K562 (cell line): ENCODE measurements around the gene EFCAB12. TPM values are rescaled to one million over a fixed set of nuclear protein-coding genes. Genes with fewer than 3 reads are reported as not detected.
A peak's percentile ranks its signal among the peaks of the same experiment; 100 is the strongest.

Source experiments
- ATAC-seq: fragments of 200-7000 bp; cut with Tn5 transposase; 3 replicates; pipeline ENCODE4 v1.9.1; 2020; ENCODE audit warnings: moderate library complexity
- BruUV-seq: library from RNA; stranded (reverse); fragments of 400-500 nt; replicated peaks from 2 replicates; lab custom pipeline; 2021; lab: Mats Ljungman, UMichigan
- CTCF ChIA-PET: fragments of 300-600 bp; formaldehyde crosslinking; extraction: SDS; loops from one replicate; lab custom pipeline; 2021; ENCODE audit warnings: low intra/inter-chr PET ratio; lab: Yijun Ruan, JAX
- POLR2A ChIA-PET: fragments of 300-600, 350-650 bp; sonication (Branson Sonifier 250); formaldehyde crosslinking; extraction: SDS; loops from one replicate; lab custom pipeline; 2021; ENCODE audit warnings: antibody characterized with exemption, inconsistent platforms; lab: Yijun Ruan, JAX
- DNase-seq, 4 experiments: peaks; one replicate each; pipeline versions ENCODE4 v3.0.0 to v3.0.0-alpha.2; 2011 to 2018; ENCODE audit warnings: low spot score in 3 of 4, mixed read lengths in 3 of 4; ENCODE audit errors: extremely low read depth in 1 of 4
- FAIRE-seq: peaks from 2 replicates; lab custom pipeline; 2011; peaks lifted over from hg19 to GRCh38; lab: Jason Lieb, UNC
- H2AFZ ChIP-seq: 2 replicates; pipeline ENCODE4 v1.6.0; 2011; ENCODE audit warnings: low read depth, low read length, control low read depth, inconsistent platforms
- H3K27ac ChIP-seq: fragments of 200-600 bp; 3 replicates; pipeline ENCODE4 v1.8.0; 2011; ENCODE audit warnings: low read depth, mild to moderate bottlenecking, control low read depth, inconsistent platforms, low read length, moderate library complexity, mixed read lengths; ENCODE audit errors: extremely low read depth
- H3K27me3 ChIP-seq, 2 experiments: fragments of 300-600 bp in 1 of 2; 2 replicates in 1 of 2; 3 replicates in 1 of 2; pipeline versions ENCODE4 v1.6.0 to v1.8.0; 2011; ENCODE audit warnings: inconsistent platforms in 2 of 2, low read length in 2 of 2, mild to moderate bottlenecking in 1 of 2, mixed read lengths in 1 of 2, moderate library complexity in 1 of 2; ENCODE audit not compliant: control insufficient read depth in 2 of 2, insufficient read depth in 2 of 2
- H3K36me3 ChIP-seq: fragments of 300-600 bp; 3 replicates; pipeline ENCODE4 v1.8.0; 2011; ENCODE audit warnings: mild to moderate bottlenecking, low read length, inconsistent platforms; ENCODE audit not compliant: control insufficient read depth, insufficient read depth
- H3K4me1 ChIP-seq, 2 experiments: fragments of 200-600 bp in 1 of 2; replicated peaks in 1 of 2; 2 replicates in 1 of 2; 3 replicates in 1 of 2; pipeline versions ENCODE4 v1.5.1 to v1.8.0; 2011; ENCODE audit warnings: inconsistent platforms in 2 of 2, low read length in 2 of 2, mild to moderate bottlenecking in 1 of 2, mixed read lengths in 1 of 2, moderate library complexity in 1 of 2; ENCODE audit not compliant: control insufficient read depth in 2 of 2, insufficient read depth in 2 of 2
- H3K4me2 ChIP-seq: 2 replicates; pipeline ENCODE4 v1.6.1; 2011; ENCODE audit warnings: low read length, control low read depth, inconsistent platforms, mixed read lengths; ENCODE audit not compliant: insufficient read depth
- H3K4me3 ChIP-seq: fragments of 200-600 bp; sonication (generic), shearing (Covaris generic); 2 replicates; pipeline ENCODE4 v1.5.1; 2016; ENCODE audit warnings: control low read depth, inconsistent platforms
- H3K79me2 ChIP-seq: fragments of 200-600 bp; 3 replicates; pipeline ENCODE4 v1.8.0; 2011; ENCODE audit warnings: low read length, inconsistent platforms; ENCODE audit not compliant: control insufficient read depth, insufficient read depth
- H3K9ac ChIP-seq, 2 experiments: 2 replicates each; pipeline versions ENCODE4 v1.6.0 to v1.6.1; 2011; ENCODE audit warnings: low read depth in 2 of 2, low read length in 2 of 2, control low read depth in 1 of 2, inconsistent platforms in 1 of 2, mild to moderate bottlenecking in 1 of 2, mixed read lengths in 1 of 2; ENCODE audit not compliant: insufficient read depth in 1 of 2
- H3K9me1 ChIP-seq: one replicate; pipeline ENCODE4 v1.6.0; 2011; ENCODE audit warnings: inconsistent platforms, mild to moderate bottlenecking, low read length, moderate library complexity; ENCODE audit not compliant: control insufficient read depth, insufficient read depth
- H3K9me3 ChIP-seq: replicated peaks from 2 replicates; pipeline ENCODE4 v1.5.1; 2011; ENCODE audit warnings: low read depth, low read length, inconsistent platforms; ENCODE audit not compliant: control insufficient read depth, insufficient read depth
- H4K20me1 ChIP-seq: replicated peaks from 2 replicates; pipeline ENCODE4 v1.6.1; 2011; ENCODE audit warnings: low read length, inconsistent platforms, mixed read lengths; ENCODE audit not compliant: control insufficient read depth, insufficient read depth
- KDM1A ChIP-seq, 2 experiments: fragments of 450-650 bp; IDR thresholded peaks; 2 replicates each; pipeline ENCODE4 v1.6.1; 2016; ENCODE audit warnings: mild to moderate bottlenecking in 2 of 2
- MXI1 ChIP-seq: IDR thresholded peaks from 2 replicates; pipeline ENCODE4 v1.6.1; 2011; ENCODE audit warnings: low read depth, mild to moderate bottlenecking, improper control_type of control experiment, low read length
- RAD21 ChIP-seq, 2 experiments: fragments of 250-450 bp in 1 of 2; fragments of 450-650 bp in 1 of 2; sonication (Bioruptor Pico) in 1 of 2; formaldehyde crosslinking in 1 of 2; IDR thresholded peaks in 1 of 2; conservative IDR thresholded peaks in 1 of 2; 2 replicates each; pipeline versions ENCODE4 v1.4.0 to v1.8.0; 2020 to 2022; ENCODE audit warnings: mild to moderate bottlenecking in 2 of 2, moderate library complexity in 1 of 2
- ZBTB17 ChIP-seq: fragments of 450-650 bp; formaldehyde crosslinking; IDR thresholded peaks from 2 replicates; pipeline ENCODE4 v1.4.0; 2020; ENCODE audit warnings: mild to moderate bottlenecking
- ZNF143 ChIP-seq: sonication (generic); formaldehyde crosslinking; IDR thresholded peaks from 2 replicates; pipeline ENCODE4 v1.9.0; 2022; ENCODE audit warnings: mild to moderate bottlenecking, missing genetic modification reagents
- ZNF316 ChIP-seq: fragments of 450-650 bp; IDR thresholded peaks from 2 replicates; pipeline ENCODE4 v1.6.1; 2016
- ZSCAN29 ChIP-seq: fragments of 450-650 bp; IDR thresholded peaks from 2 replicates; pipeline ENCODE4 v1.6.1; 2017
- WGBS: fragments of 100-300 bp; shearing (Covaris generic); methylation state at CpG from one replicate; pipeline ENCODE4 v1.1.6; 2016; ENCODE audit warnings: low coverage, mixed read lengths; ENCODE audit not compliant: insufficient coverage; ENCODE audit errors: missing lambda C conversion rate; 5-methylcytosine and 5-hydroxymethylcytosine counted together
- in situ Hi-C: fragments of 300-500 bp; cut with MboI; formaldehyde crosslinking; loops from 4 replicates; pipeline ENCODE4 v1.15.0; 2018; ENCODE audit warnings: inconsistent platforms, mixed read lengths
- intact Hi-C: fragments of 100-400 bp; cut with micrococcal nuclease; formaldehyde crosslinking; loops from 2 replicates; pipeline ENCODE4 v1.14.2; 2022
- polyA plus RNA-seq, 8 experiments: library from polyadenylated mRNA; depleted of rRNA in 4 of 8; stranded (reverse) in 5 of 8; unstranded in 3 of 8; fragments of >200 nt; fragmentation: Nextera tagmentation in 2 of 8; fragmentation: Illumina TruSeq in 1 of 8; extraction: Ambion mirVana in 2 of 8; extraction: Trizol in 1 of 8; gene quantifications; 2 replicates each; pipeline versions ENCODE4 v1.2.1 to v1.2.3, GENCODE V29; 2011 to 2014; ENCODE audit warnings: inconsistent platforms in 1 of 8, missing spikeins in 1 of 8
- total RNA-seq, 7 experiments: library from RNA; depleted of rRNA in 6 of 7; stranded (reverse); fragments of >200 nt in 6 of 7; fragmentation: Illumina TruSeq in 2 of 7; extraction: Trizol in 2 of 7; gene quantifications; 2 replicates each; pipeline versions ENCODE4 v1.2.1 to v1.2.3, GENCODE V29; 2011 to 2021; ENCODE audit warnings: low replicate concordance in 1 of 7
- TF ChIP-seq, protein P1 (sequence below), 2 experiments: fragments of 200-800 bp in 1 of 2; sonication (Bioruptor generic) in 1 of 2; sonication (generic) in 1 of 2; formaldehyde crosslinking in 1 of 2; IDR thresholded peaks in 1 of 2; conservative IDR thresholded peaks in 1 of 2; 2 replicates each; pipeline versions ENCODE4 v1.5.0 to v1.6.1; 2016 to 2020; ENCODE audit warnings: missing compliant biosample characterization in 1 of 2, missing genetic modification characterization in 1 of 2, missing genetic modification reagents in 1 of 2
- TF ChIP-seq, protein P2 (sequence below), 2 experiments: fragments of 450-650 bp in 1 of 2; sonication (generic) in 1 of 2; formaldehyde crosslinking in 1 of 2; IDR thresholded peaks in 1 of 2; conservative IDR thresholded peaks in 1 of 2; 2 replicates each; pipeline versions ENCODE4 v1.6.1 to v1.8.1; 2016 to 2023; ENCODE audit warnings: mild to moderate bottlenecking in 2 of 2, moderate library complexity in 2 of 2, inconsistent platforms in 1 of 2, missing genetic modification reagents in 1 of 2
- TF ChIP-seq, protein P3 (sequence below), 3 experiments: IDR thresholded peaks in 2 of 3; conservative IDR thresholded peaks in 1 of 3; 2 replicates each; pipeline ENCODE4 v1.5.1; 2011 to 2012; ENCODE audit warnings: low read length in 3 of 3, mild to moderate bottlenecking in 3 of 3, control low read depth in 2 of 3, improper control_type of control experiment in 1 of 3, inconsistent platforms in 1 of 3, low read depth in 1 of 3, mixed read lengths in 1 of 3, moderate library complexity in 1 of 3; ENCODE audit not compliant: insufficient read depth in 2 of 3
- TF ChIP-seq, protein P4 (sequence below): fragments of 450-650 bp; IDR thresholded peaks from 2 replicates; pipeline ENCODE4 v1.6.1; 2016; ENCODE audit warnings: antibody characterized with exemption
- TF ChIP-seq, protein P5 (sequence below): sonication (generic); formaldehyde crosslinking; IDR thresholded peaks from 2 replicates; pipeline ENCODE4 v1.8.0; 2022; ENCODE audit warnings: mild to moderate bottlenecking, missing genetic modification reagents
- TF ChIP-seq, protein P6 (sequence below): fragments of 450-650 bp; formaldehyde crosslinking; IDR thresholded peaks from 2 replicates; pipeline ENCODE4 v1.4.0; 2020; ENCODE audit warnings: mild to moderate bottlenecking, mixed read lengths

EFCAB12 gene
- total and polyA plus RNA-seq, 9 of the 15 experiments (the other 6 are each of a cell fraction or from before 2014, with no cell fraction given), result 0.08 to 0.95 (median 0.56) TPM; not detected in 1

DNA sequence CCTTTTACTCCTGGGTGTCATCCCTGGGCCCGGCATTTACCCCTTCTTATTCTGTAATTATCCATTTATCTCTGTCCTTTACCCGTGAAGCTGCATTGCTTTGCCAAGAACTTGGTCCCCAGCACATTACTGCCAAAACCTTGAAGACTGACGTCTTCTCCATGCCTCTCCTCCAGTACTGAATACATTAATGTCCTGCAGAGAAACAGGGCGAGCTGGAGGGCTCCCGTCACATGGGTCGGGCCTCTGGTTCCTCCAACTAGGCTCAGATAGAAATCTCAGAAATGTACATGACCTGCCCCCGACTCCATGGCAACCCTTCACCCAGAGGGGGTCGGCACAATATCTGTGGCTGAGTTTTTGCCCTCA lies 445 bp downstream of the EFCAB12 start:
- Histone ChIP-seq H3K4me2 (peak overlapping the region; percentile 92), H4K20me1 (no peaks in the 10 kb centered on the region), H3K27me3 (no peaks in the 10 kb centered on the region), H3K4me3 (peak overlapping the region; percentile 41), H3K27ac (no peak overlapping the region; the same call in 2 of the 3 replicates), H2AFZ (peak overlapping the region; percentile 84), H3K9me1 (no peaks in the 10 kb centered on the region), H3K79me2 (no peaks in the 10 kb centered on the region), H3K36me3 (peaks cover 37% of the 10 kb centered on the region), H3K4me1 (peaks cover 28 to 35% of the 10 kb centered on the region in 2 experiments; a peak in 4 of 5 replicates), H3K9me3 (no peaks in the 10 kb centered on the region), H3K9ac (peak overlapping the region; percentile 30 to 90; a peak in 3 of 4 replicates)
- intact Hi-C loops (no loop called here), in situ Hi-C loops (no loop called here)
- no peak for ATAC-seq
- no TSS peak for BruUV-seq
- no peak for DNase-seq
- POLR2A ChIA-PET, result interaction anchor here (0.8 to 6.2 kb wide), 10 partner anchors 9 to 28 kb away, joined by 3 to 67 read pairs (median 5); partner anchors contain the start of genes IFT122 and MBD4
- CTCF ChIA-PET, result no interaction called here
- 12% methylated on average over 8 of the region's 8 CpGs for WGBS
- FAIRE-seq, result no peak
- TF ChIP-seq, protein P1, sequence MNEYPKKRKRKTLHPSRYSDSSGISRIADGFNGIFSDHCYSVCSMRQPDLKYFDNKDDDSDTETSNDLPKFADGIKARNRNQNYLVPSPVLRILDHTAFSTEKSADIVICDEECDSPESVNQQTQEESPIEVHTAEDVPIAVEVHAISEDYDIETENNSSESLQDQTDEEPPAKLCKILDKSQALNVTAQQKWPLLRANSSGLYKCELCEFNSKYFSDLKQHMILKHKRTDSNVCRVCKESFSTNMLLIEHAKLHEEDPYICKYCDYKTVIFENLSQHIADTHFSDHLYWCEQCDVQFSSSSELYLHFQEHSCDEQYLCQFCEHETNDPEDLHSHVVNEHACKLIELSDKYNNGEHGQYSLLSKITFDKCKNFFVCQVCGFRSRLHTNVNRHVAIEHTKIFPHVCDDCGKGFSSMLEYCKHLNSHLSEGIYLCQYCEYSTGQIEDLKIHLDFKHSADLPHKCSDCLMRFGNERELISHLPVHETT (CRISPR knock-in tag; conservative IDR thresholded peaks at IDR 0.05 in 1 of 2, IDR thresholded peaks at IDR 0.05 in 1 of 2), result no peak
- no peak for TF ChIP-seq ZBTB17 (CRISPR knock-in tag)
- TF ChIP-seq ZNF316, result no peak
- TF ChIP-seq ZSCAN29, result 0 out of 2 replicates have a peak, but pooled peaks have one; percentile 29
- TF ChIP-seq, protein P2, sequence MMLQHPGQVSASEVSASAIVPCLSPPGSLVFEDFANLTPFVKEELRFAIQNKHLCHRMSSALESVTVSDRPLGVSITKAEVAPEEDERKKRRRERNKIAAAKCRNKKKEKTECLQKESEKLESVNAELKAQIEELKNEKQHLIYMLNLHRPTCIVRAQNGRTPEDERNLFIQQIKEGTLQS (IDR thresholded peaks at IDR 0.05), result no peak
- TF ChIP-seq, protein P2 (CRISPR knock-in tag; conservative IDR thresholded peaks at IDR 0.05), result 0 out of 2 replicates have a peak, but pooled peaks have one; percentile 33
- TF ChIP-seq, protein P3, sequence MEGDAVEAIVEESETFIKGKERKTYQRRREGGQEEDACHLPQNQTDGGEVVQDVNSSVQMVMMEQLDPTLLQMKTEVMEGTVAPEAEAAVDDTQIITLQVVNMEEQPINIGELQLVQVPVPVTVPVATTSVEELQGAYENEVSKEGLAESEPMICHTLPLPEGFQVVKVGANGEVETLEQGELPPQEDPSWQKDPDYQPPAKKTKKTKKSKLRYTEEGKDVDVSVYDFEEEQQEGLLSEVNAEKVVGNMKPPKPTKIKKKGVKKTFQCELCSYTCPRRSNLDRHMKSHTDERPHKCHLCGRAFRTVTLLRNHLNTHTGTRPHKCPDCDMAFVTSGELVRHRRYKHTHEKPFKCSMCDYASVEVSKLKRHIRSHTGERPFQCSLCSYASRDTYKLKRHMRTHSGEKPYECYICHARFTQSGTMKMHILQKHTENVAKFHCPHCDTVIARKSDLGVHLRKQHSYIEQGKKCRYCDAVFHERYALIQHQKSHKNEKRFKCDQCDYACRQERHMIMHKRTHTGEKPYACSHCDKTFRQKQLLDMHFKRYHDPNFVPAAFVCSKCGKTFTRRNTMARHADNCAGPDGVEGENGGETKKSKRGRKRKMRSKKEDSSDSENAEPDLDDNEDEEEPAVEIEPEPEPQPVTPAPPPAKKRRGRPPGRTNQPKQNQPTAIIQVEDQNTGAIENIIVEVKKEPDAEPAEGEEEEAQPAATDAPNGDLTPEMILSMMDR (IDR thresholded peaks at IDR 0.05 in 2 of 3, conservative IDR thresholded peaks at IDR 0.05 in 1 of 3; ENCODE audit: insufficient read depth in 2 of 3, low read depth in 1 of 3, low read length in 3 of 3), result 0 out of 6 replicates have a peak, but pooled peaks of 1 of the 3 experiments have one; percentile 19
- TF ChIP-seq, protein P4, sequence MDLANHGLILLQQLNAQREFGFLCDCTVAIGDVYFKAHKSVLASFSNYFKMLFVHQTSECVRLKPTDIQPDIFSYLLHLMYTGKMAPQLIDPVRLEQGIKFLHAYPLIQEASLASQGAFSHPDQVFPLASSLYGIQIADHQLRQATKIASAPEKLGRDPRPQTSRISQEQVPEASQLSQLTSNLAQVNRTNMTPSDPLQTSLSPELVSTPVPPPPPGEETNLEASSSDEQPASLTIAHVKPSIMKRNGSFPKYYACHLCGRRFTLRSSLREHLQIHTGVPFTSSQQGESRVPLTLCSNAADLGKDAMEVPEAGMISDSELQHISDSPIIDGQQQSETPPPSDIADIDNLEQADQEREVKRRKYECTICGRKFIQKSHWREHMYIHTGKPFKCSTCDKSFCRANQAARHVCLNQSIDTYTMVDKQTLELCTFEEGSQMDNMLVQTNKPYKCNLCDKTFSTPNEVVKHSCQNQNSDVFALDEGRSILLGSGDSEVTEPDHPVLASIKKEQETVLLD, result peak; percentile 11; the same call in 1 of the 2 replicates
- TF ChIP-seq ZNF143 (CRISPR knock-in tag), result no peak
- TF ChIP-seq, protein P5, sequence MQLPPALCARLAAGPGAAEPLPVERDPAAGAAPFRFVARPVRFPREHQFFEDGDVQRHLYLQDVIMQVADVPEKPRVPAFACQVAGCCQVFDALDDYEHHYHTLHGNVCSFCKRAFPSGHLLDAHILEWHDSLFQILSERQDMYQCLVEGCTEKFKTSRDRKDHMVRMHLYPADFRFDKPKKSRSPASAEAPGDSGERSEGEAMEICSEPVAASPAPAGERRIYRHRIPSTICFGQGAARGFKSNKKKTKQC, result no peak
- no peak for TF ChIP-seq MXI1
- TF ChIP-seq RAD21 (CRISPR knock-in tag; conservative IDR thresholded peaks at IDR 0.05 in 1 of 2, IDR thresholded peaks at IDR 0.05 in 1 of 2), result 0 out of 4 replicates have a peak, but pooled peaks of 1 of the 2 experiments have one; percentile 14
- TF ChIP-seq, protein P6, sequence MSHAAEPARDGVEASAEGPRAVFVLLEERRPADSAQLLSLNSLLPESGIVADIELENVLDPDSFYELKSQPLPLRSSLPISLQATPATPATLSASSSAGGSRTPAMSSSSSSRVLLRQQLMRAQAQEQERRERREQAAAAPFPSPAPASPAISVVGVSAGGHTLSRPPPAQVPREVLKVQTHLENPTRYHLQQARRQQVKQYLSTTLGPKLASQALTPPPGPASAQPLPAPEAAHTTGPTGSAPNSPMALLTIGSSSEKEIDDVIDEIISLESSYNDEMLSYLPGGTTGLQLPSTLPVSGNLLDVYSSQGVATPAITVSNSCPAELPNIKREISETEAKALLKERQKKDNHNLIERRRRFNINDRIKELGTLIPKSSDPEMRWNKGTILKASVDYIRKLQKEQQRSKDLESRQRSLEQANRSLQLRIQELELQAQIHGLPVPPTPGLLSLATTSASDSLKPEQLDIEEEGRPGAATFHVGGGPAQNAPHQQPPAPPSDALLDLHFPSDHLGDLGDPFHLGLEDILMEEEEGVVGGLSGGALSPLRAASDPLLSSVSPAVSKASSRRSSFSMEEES, result no peak
- no peak for TF ChIP-seq KDM1A (IDR thresholded peaks at IDR 0.05)
